Thyroid gland (tissue), 4 donors: ENCODE measurements around the gene CD300A. TPM values are rescaled to one million over a fixed set of nuclear protein-coding genes. Genes with fewer than 3 reads are reported as not detected.
"Not testable (repeated sequence)": the region's sequence is repeated elsewhere in the genome, so short reads cannot be mapped to it uniquely, and the experiment has no call there.

Source experiments
- DNase-seq, 2 donors: peaks; one replicate each; pipeline ENCODE4 v3.0.0-alpha.2; 2019
- H3K27ac ChIP-seq, 3 donors: fragments of 200-600 bp; sonication (generic); 1 replicate in 2 of 3; 2 replicates in 1 of 3; pipeline ENCODE4 v1.5.1; 2016 to 2019; ENCODE audit warnings: mild to moderate bottlenecking in 1 of 3, moderate library complexity in 1 of 3
- H3K27me3 ChIP-seq: fragments of 200-600 bp; sonication (generic); one replicate; pipeline ENCODE4 v1.5.1; 2019
- H3K36me3 ChIP-seq, 2 donors: fragments of 200-600 bp; sonication (generic); one replicate each; pipeline ENCODE4 v1.5.1; 2016 to 2019
- H3K4me1 ChIP-seq, 2 donors: fragments of 200-600 bp; sonication (generic); one replicate each; pipeline ENCODE4 v1.5.1; 2017 to 2019
- H3K4me3 ChIP-seq, 3 donors: fragments of 200-600 bp; sonication (generic); replicated peaks in 1 of 3; 1 replicate in 2 of 3; 2 replicates in 1 of 3; pipeline ENCODE4 v1.5.1; 2016; ENCODE audit warnings: mild to moderate bottlenecking in 1 of 3
- H3K9me3 ChIP-seq: fragments of 200-600 bp; sonication (generic); one replicate; pipeline ENCODE4 v1.5.1; 2017
- POLR2A ChIP-seq, 2 donors: fragments of 450-650 bp; IDR thresholded peaks; one replicate each; pipeline ENCODE4 v1.6.1; 2017; ENCODE audit warnings: antibody characterized with exemption in 2 of 2, mild to moderate bottlenecking in 2 of 2, moderate library complexity in 1 of 2
- WGBS, 2 donors: methylation state at CpG; one replicate each; pipeline ENCODE4 v1.1.5; 2017; 5-methylcytosine and 5-hydroxymethylcytosine counted together
- intact Hi-C: fragments of 100-400 bp; cut with DNase I; formaldehyde crosslinking; loops from one replicate; pipeline ENCODE4 v1.15.1; 2023
- total RNA-seq, 4 donors: library from RNA; depleted of rRNA; stranded (reverse); fragments of >200 nt; gene quantifications; one replicate each; pipeline ENCODE4 v1.2.3, GENCODE V29; 2016
- TF ChIP-seq, protein P1 (sequence below), 6 experiments: fragments of 200-600 bp in 3 of 6; fragments of 450-650 bp in 3 of 6; sonication (generic) in 3 of 6; IDR thresholded peaks; one replicate each; pipeline ENCODE4 v1.5.1; 2016 to 2019; ENCODE audit warnings: antibody characterized with exemption in 6 of 6, mild to moderate bottlenecking in 2 of 6, inconsistent platforms in 1 of 6, moderate library complexity in 1 of 6

CD300A gene
- total RNA-seq, 4 donors from 2014 or later = 0.78 to 5.8 (median 2.1) TPM

GRCh38 chr17:74484066-74484465 lies 17.6 kb downstream of the CD300A start:
- Histone ChIP-seq H3K4me1 (no peaks in the 10 kb centered on the region), H3K27me3 (no peaks in the 10 kb centered on the region), H3K9me3 (no peaks in the 10 kb centered on the region), H3K4me3 (no peak overlapping the region), H3K36me3 (no peaks in the 10 kb centered on the region), H3K27ac (no peak overlapping the region)
- 69 to 73% methylated on average over 6 to 8 of the region's 9 CpGs for WGBS, 2 donors
- TF ChIP-seq, protein P1, sequence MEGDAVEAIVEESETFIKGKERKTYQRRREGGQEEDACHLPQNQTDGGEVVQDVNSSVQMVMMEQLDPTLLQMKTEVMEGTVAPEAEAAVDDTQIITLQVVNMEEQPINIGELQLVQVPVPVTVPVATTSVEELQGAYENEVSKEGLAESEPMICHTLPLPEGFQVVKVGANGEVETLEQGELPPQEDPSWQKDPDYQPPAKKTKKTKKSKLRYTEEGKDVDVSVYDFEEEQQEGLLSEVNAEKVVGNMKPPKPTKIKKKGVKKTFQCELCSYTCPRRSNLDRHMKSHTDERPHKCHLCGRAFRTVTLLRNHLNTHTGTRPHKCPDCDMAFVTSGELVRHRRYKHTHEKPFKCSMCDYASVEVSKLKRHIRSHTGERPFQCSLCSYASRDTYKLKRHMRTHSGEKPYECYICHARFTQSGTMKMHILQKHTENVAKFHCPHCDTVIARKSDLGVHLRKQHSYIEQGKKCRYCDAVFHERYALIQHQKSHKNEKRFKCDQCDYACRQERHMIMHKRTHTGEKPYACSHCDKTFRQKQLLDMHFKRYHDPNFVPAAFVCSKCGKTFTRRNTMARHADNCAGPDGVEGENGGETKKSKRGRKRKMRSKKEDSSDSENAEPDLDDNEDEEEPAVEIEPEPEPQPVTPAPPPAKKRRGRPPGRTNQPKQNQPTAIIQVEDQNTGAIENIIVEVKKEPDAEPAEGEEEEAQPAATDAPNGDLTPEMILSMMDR (IDR thresholded peaks at IDR 0.05) = no peak
- TF ChIP-seq POLR2A (IDR thresholded peaks at IDR 0.05) = no peak
- DNase-seq = no peak
- intact Hi-C loops = no loop called here

DNA sequence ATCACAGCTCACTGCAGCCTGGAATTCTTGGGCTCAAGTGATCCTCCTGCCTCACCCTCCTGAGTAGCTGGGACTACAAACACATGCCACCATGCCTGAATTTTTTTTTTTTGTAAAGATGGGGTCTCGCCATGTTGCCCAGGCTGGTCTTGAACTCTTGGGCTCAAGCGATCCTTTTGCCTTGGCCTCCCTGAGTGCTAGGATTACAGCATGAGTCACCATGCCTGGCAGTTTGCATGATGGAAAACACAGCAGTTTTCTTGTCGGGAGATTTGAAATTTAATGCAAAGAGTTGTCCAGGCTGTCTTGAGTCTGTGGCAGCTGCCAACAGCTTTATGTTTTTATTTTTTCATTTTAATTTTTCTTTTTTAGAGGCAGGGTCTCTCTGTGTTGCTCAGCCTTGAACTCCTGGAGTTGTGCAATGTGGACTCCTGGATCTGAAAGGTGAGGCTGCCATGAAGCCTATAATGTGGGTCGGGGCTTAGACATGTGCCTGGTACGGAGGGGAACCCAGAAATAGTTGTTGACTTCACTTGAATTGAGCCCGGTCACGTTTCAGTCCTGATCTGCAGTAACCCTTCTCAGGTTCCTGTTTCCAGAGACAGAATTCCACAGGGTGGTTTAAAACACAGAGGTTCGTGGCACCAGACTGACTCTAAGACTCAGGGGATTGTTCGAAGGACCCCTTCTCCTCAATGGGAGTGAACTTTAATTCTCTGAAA lies 18.7 kb downstream of the CD300A start:
- H3K27me3 ChIP-seq = no peaks in the 10 kb centered on the region
- H3K4me3 ChIP-seq = no peak overlapping the region
- 70 to 76% methylated on average over 9 of the region's 9 CpGs for WGBS, 2 donors
- DNase-seq = no peak
- H3K4me1 ChIP-seq = no peaks in the 10 kb centered on the region
- H3K9me3 ChIP-seq = no peaks in the 10 kb centered on the region
- no peaks in the 10 kb centered on the region for H3K36me3 ChIP-seq
- TF ChIP-seq POLR2A (IDR thresholded peaks at IDR 0.05) = no peak
- no peak overlapping the region for H3K27ac ChIP-seq
- intact Hi-C loops = no loop called here

GRCh38 chr17:74485841-74486240 lies 19.4 kb downstream of the CD300A start:
- no peaks in the 10 kb centered on the region for H3K9me3 ChIP-seq
- no peak for TF ChIP-seq POLR2A (IDR thresholded peaks at IDR 0.05)
- TF ChIP-seq, protein P1 (IDR thresholded peaks at IDR 0.05) = no peak
- H3K36me3 ChIP-seq = no peaks in the 10 kb centered on the region
- WGBS, 2 donors = 94 to 98% methylated on average over 4 to 5 of the region's 5 CpGs
- H3K4me1 ChIP-seq = no peaks in the 10 kb centered on the region
- H3K27ac ChIP-seq = no peak overlapping the region
- intact Hi-C loops = no loop called here
- H3K4me3 ChIP-seq = no peak overlapping the region
- no peak for DNase-seq
- H3K27me3 ChIP-seq = no peaks in the 10 kb centered on the region

- H3K4me1 ChIP-seq, DNase-seq, intact Hi-C loops, H3K27ac ChIP-seq, H3K36me3 ChIP-seq, H3K9me3 ChIP-seq, H3K4me3 ChIP-seq, H3K27me3 ChIP-seq: not testable (repeated sequence)
- WGBS, 2 donors = 93 to 94% methylated on average over 4 of the region's 4 CpGs
Measured at GRCh38 chr17:74488276-74488675, 21.8 kb downstream of the CD300A start.

DNA sequence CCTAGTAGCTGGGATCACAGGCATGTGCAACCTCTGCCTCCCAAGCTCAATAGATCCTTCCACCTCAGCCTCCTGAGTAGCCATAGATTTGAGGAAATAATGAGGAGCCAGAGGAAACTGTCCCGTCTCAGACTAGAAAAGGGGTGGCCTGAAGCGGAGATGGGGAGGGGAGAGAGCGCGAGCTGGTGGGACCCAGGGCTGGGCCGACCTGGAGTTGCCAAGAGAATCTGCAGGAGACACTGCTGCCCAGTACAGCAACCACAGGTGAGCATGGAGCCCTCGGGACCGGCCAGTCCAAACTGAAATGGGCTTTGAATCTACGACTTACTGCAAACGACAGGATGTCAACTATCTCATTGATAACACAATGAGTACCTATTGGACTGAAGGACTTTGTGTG lies 24.3 kb downstream of the CD300A start:
- H3K9me3 ChIP-seq = no peaks in the 10 kb centered on the region
- no peaks in the 10 kb centered on the region for H3K36me3 ChIP-seq
- TF ChIP-seq POLR2A (IDR thresholded peaks at IDR 0.05) = no peak
- TF ChIP-seq, protein P1 (IDR thresholded peaks at IDR 0.05) = no peak
- no peaks in the 10 kb centered on the region for H3K4me1 ChIP-seq
- no peaks in the 10 kb centered on the region for H3K27me3 ChIP-seq
- DNase-seq = no peak
- WGBS, 2 donors = 87 to 88% methylated on average over 9 of the region's 9 CpGs
- intact Hi-C loops = no loop called here
- H3K4me3 ChIP-seq = no peak overlapping the region
- no peak overlapping the region for H3K27ac ChIP-seq

DNA sequence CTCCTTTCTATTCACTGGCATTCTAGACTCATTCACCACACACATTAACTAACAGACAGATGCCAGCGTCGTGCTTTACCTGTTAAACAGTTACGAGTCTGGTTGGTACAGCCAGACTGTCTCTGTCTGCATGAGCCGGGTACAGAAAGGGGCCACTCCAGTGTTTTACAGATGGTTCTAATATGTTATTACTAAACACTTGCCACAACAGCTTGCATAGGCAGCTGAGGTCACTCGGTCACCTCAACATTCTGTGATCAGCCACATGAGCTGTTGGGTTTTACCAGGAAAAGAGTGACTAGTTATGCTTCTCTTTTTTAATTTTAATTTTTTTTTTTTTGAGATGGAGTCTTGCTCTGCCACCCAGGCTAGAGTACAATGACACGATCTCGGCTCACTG lies 25.2 kb downstream of the CD300A start:
- no peak for TF ChIP-seq POLR2A (IDR thresholded peaks at IDR 0.05)
- TF ChIP-seq, protein P1 (IDR thresholded peaks at IDR 0.05) = no peak
- H3K27ac ChIP-seq = no peak overlapping the region
- H3K9me3 ChIP-seq = no peaks in the 10 kb centered on the region
- H3K27me3 ChIP-seq = no peaks in the 10 kb centered on the region
- no peak for DNase-seq
- intact Hi-C loops = no loop called here
- WGBS, 2 donors = 90 to 92% methylated on average over 7 of the region's 7 CpGs
- H3K4me3 ChIP-seq = no peak overlapping the region
- no peaks in the 10 kb centered on the region for H3K36me3 ChIP-seq
- H3K4me1 ChIP-seq = no peaks in the 10 kb centered on the region
